ENCODE data around the gene REG3G.
"Not testable (repeated sequence)": the region's sequence is repeated elsewhere in the genome, so short reads cannot be mapped to it uniquely, and the experiment has no call there.

Gene REG3G

GRCh38 chr2:79039944-79040343 lies 14.4 kb downstream of the REG3G start:
- H3K14ac ChIP-seq (ENCODE audit: low read length in 2 of 2), result no peak overlapping the region
- no peak overlapping the region for H3K27ac ChIP-seq (ENCODE audit: low read length, poor library complexity, severe bottlenecking)
- H2AFZ ChIP-seq (ENCODE audit: low read depth, low read length), result no peak overlapping the region
- no peak overlapping the region for H2BK120ac ChIP-seq (ENCODE audit: low read depth, low read length)
- H3K27me3 ChIP-seq (ENCODE audit: control insufficient read depth in 1 of 2, insufficient read depth in 1 of 2, low read length in 2 of 2), result no peaks in the 10 kb centered on the region
- H3K18ac ChIP-seq (ENCODE audit: low read depth in 1 of 2, low read length in 2 of 2), result no peak overlapping the region
- no peak overlapping the region for H3K9ac ChIP-seq (ENCODE audit: low read length)
- WGBS, result 66% methylated on average over 2 of the region's 3 CpGs
- no peaks in the 10 kb centered on the region for H3K4me1 ChIP-seq (ENCODE audit: control insufficient read depth, insufficient read depth, low read depth, low read length)
- no peaks in the 10 kb centered on the region for H3K79me1 ChIP-seq (replicated peaks; ENCODE audit: low read length, poor library complexity, severe bottlenecking)
- H3K4me3 ChIP-seq (ENCODE audit: insufficient read depth in 1 of 2, low read depth in 1 of 2, low read length in 2 of 2), result no peak overlapping the region
- no peak overlapping the region for H2BK5ac ChIP-seq (ENCODE audit: low read depth, low read length, poor library complexity, severe bottlenecking)
- no peak for DNase-seq
- H2BK12ac ChIP-seq (ENCODE audit: low read length in 2 of 2), result no peak overlapping the region
- H3K4me2 ChIP-seq (ENCODE audit: low read length, poor library complexity, severe bottlenecking), result no peak overlapping the region
- no peak overlapping the region for H3K4ac ChIP-seq (ENCODE audit: low read depth in 1 of 2, low read length in 2 of 2)
- no peaks in the 10 kb centered on the region for H3K36me3 ChIP-seq (ENCODE audit: control insufficient read depth in 1 of 2, insufficient read depth in 2 of 2, low read depth in 1 of 2, low read length in 2 of 2)
- no peak overlapping the region for H2BK15ac ChIP-seq (ENCODE audit: low read depth, poor library complexity, severe bottlenecking)
- no peak overlapping the region for H3K23ac ChIP-seq (ENCODE audit: low read length in 2 of 2)
- no peak overlapping the region for H2AK5ac ChIP-seq (ENCODE audit: low read length, severe bottlenecking)
- no peak overlapping the region for H4K8ac ChIP-seq (ENCODE audit: low read length)
- no peaks in the 10 kb centered on the region for H3K9me3 ChIP-seq (ENCODE audit: control insufficient read depth, low read length)
- H4K91ac ChIP-seq (ENCODE audit: low read length), result no peak overlapping the region

GRCh38 chr2:79041032-79041448 lies 15.5 kb downstream of the REG3G start:
- no peak overlapping the region for H3K14ac ChIP-seq (ENCODE audit: low read length in 2 of 2)
- H3K23ac ChIP-seq (ENCODE audit: low read length in 2 of 2), result no peak overlapping the region
- H3K9ac ChIP-seq (ENCODE audit: low read length), result no peak overlapping the region
- H2BK12ac ChIP-seq (ENCODE audit: low read length in 2 of 2), result no peak overlapping the region
- no peaks in the 10 kb centered on the region for H3K79me1 ChIP-seq (replicated peaks; ENCODE audit: low read length, poor library complexity, severe bottlenecking)
- no peak overlapping the region for H3K4me3 ChIP-seq (ENCODE audit: insufficient read depth in 1 of 2, low read depth in 1 of 2, low read length in 2 of 2)
- no peaks in the 10 kb centered on the region for H3K9me3 ChIP-seq (ENCODE audit: control insufficient read depth, low read length)
- no peak overlapping the region for H3K4me2 ChIP-seq (ENCODE audit: low read length, poor library complexity, severe bottlenecking)
- no peak overlapping the region for H2AK5ac ChIP-seq (ENCODE audit: low read length, severe bottlenecking)
- no peaks in the 10 kb centered on the region for H3K4me1 ChIP-seq (ENCODE audit: control insufficient read depth, insufficient read depth, low read depth, low read length)
- H3K4ac ChIP-seq (ENCODE audit: low read depth in 1 of 2, low read length in 2 of 2), result no peak overlapping the region
- no peak overlapping the region for H3K27ac ChIP-seq (ENCODE audit: low read length, poor library complexity, severe bottlenecking)
- H3K36me3 ChIP-seq (ENCODE audit: control insufficient read depth in 1 of 2, insufficient read depth in 2 of 2, low read depth in 1 of 2, low read length in 2 of 2), result no peaks in the 10 kb centered on the region
- no peaks in the 10 kb centered on the region for H3K27me3 ChIP-seq (ENCODE audit: control insufficient read depth in 1 of 2, insufficient read depth in 1 of 2, low read length in 2 of 2)
- no peak overlapping the region for H3K18ac ChIP-seq (ENCODE audit: low read depth in 1 of 2, low read length in 2 of 2)
- H2BK15ac ChIP-seq (ENCODE audit: low read depth, poor library complexity, severe bottlenecking), result no peak overlapping the region
- H4K91ac ChIP-seq (ENCODE audit: low read length), result no peak overlapping the region
- no peak overlapping the region for H4K8ac ChIP-seq (ENCODE audit: low read length)
- no peak overlapping the region for H2BK120ac ChIP-seq (ENCODE audit: low read depth, low read length)
- peak; percentile 3 for DNase-seq
- no peak overlapping the region for H2AFZ ChIP-seq (ENCODE audit: low read depth, low read length)
- no CpG with 5 or more reads among the region's 1 CpG for WGBS
- H2BK5ac ChIP-seq (ENCODE audit: low read depth, low read length, poor library complexity, severe bottlenecking), result no peak overlapping the region

GRCh38 chr2:79053486-79053885 lies 28.0 kb downstream of the REG3G start:
- not testable (repeated sequence) for H2BK15ac ChIP-seq (ENCODE audit: low read depth, poor library complexity, severe bottlenecking); H2AK5ac ChIP-seq (ENCODE audit: low read length, severe bottlenecking); H4K8ac ChIP-seq (ENCODE audit: low read length); H2BK5ac ChIP-seq (ENCODE audit: low read depth, low read length, poor library complexity, severe bottlenecking); H3K18ac ChIP-seq (ENCODE audit: low read depth in 1 of 2, low read length in 2 of 2); H3K27me3 ChIP-seq (ENCODE audit: control insufficient read depth in 1 of 2, insufficient read depth in 1 of 2, low read length in 2 of 2); H3K4ac ChIP-seq (ENCODE audit: low read depth in 1 of 2, low read length in 2 of 2); H3K79me1 ChIP-seq (replicated peaks; ENCODE audit: low read length, poor library complexity, severe bottlenecking); H3K4me2 ChIP-seq (ENCODE audit: low read length, poor library complexity, severe bottlenecking); H2BK12ac ChIP-seq (ENCODE audit: low read length in 2 of 2); DNase-seq; H3K27ac ChIP-seq (ENCODE audit: low read length, poor library complexity, severe bottlenecking); H3K9me3 ChIP-seq (ENCODE audit: control insufficient read depth, low read length); H3K23ac ChIP-seq (ENCODE audit: low read length in 2 of 2); H3K4me3 ChIP-seq (ENCODE audit: insufficient read depth in 1 of 2, low read depth in 1 of 2, low read length in 2 of 2); H2BK120ac ChIP-seq (ENCODE audit: low read depth, low read length); H3K4me1 ChIP-seq (ENCODE audit: control insufficient read depth, insufficient read depth, low read depth, low read length); H3K36me3 ChIP-seq (ENCODE audit: control insufficient read depth in 1 of 2, insufficient read depth in 2 of 2, low read depth in 1 of 2, low read length in 2 of 2); H3K14ac ChIP-seq (ENCODE audit: low read length in 2 of 2); H3K9ac ChIP-seq (ENCODE audit: low read length); H2AFZ ChIP-seq (ENCODE audit: low read depth, low read length); H4K91ac ChIP-seq (ENCODE audit: low read length)
- WGBS, result 46% methylated on average over 5 of the region's 5 CpGs

GRCh38 chr2:79054769-79055168 lies 29.3 kb downstream of the REG3G start:
- H3K79me1 ChIP-seq (replicated peaks; ENCODE audit: low read length, poor library complexity, severe bottlenecking); H3K9ac ChIP-seq (ENCODE audit: low read length); H2BK120ac ChIP-seq (ENCODE audit: low read depth, low read length); H3K4ac ChIP-seq (ENCODE audit: low read depth in 1 of 2, low read length in 2 of 2); H2AFZ ChIP-seq (ENCODE audit: low read depth, low read length); H3K4me2 ChIP-seq (ENCODE audit: low read length, poor library complexity, severe bottlenecking); H3K27me3 ChIP-seq (ENCODE audit: control insufficient read depth in 1 of 2, insufficient read depth in 1 of 2, low read length in 2 of 2); H2BK15ac ChIP-seq (ENCODE audit: low read depth, poor library complexity, severe bottlenecking); H3K9me3 ChIP-seq (ENCODE audit: control insufficient read depth, low read length); DNase-seq; H3K36me3 ChIP-seq (ENCODE audit: control insufficient read depth in 1 of 2, insufficient read depth in 2 of 2, low read depth in 1 of 2, low read length in 2 of 2); H3K23ac ChIP-seq (ENCODE audit: low read length in 2 of 2); H4K91ac ChIP-seq (ENCODE audit: low read length); H4K8ac ChIP-seq (ENCODE audit: low read length); H3K18ac ChIP-seq (ENCODE audit: low read depth in 1 of 2, low read length in 2 of 2); H3K4me1 ChIP-seq (ENCODE audit: control insufficient read depth, insufficient read depth, low read depth, low read length); H3K4me3 ChIP-seq (ENCODE audit: insufficient read depth in 1 of 2, low read depth in 1 of 2, low read length in 2 of 2); H2BK5ac ChIP-seq (ENCODE audit: low read depth, low read length, poor library complexity, severe bottlenecking); H2AK5ac ChIP-seq (ENCODE audit: low read length, severe bottlenecking); H3K14ac ChIP-seq (ENCODE audit: low read length in 2 of 2); H3K27ac ChIP-seq (ENCODE audit: low read length, poor library complexity, severe bottlenecking); H2BK12ac ChIP-seq (ENCODE audit: low read length in 2 of 2): not testable (repeated sequence)
- 87% methylated on average over 4 of the region's 5 CpGs for WGBS
